Neuronal stem cell (in vitro differentiated cells): ENCODE measurements around the gene CD72.

ENCODE experiments used
- DNase-seq: peaks from one replicate; pipeline ENCODE4 v3.0.0-alpha.2; 2013; ENCODE audit warnings: low spot score
- H2AFZ ChIP-seq: one replicate; pipeline ENCODE4 v1.6.1; 2013; ENCODE audit warnings: mild to moderate bottlenecking, low read length, inconsistent platforms
- H2AK5ac ChIP-seq: 2 replicates; pipeline ENCODE4 v1.6.1; 2013; ENCODE audit warnings: low read depth, mild to moderate bottlenecking, inconsistent platforms, low read length, moderate library complexity, mixed read lengths
- H2BK120ac ChIP-seq: 2 replicates; pipeline ENCODE4 v1.6.1; 2013; ENCODE audit warnings: low read depth, mild to moderate bottlenecking, inconsistent platforms, low read length, moderate library complexity, mixed read lengths
- H2BK12ac ChIP-seq: one replicate; pipeline ENCODE4 v1.6.1; 2013; ENCODE audit warnings: low read length, inconsistent platforms
- H2BK15ac ChIP-seq: 2 replicates; pipeline ENCODE4 v1.6.1; 2013; ENCODE audit warnings: mild to moderate bottlenecking, low read length, inconsistent platforms, mixed read lengths
- H2BK5ac ChIP-seq: one replicate; pipeline ENCODE4 v1.6.1; 2013; ENCODE audit warnings: inconsistent platforms, mild to moderate bottlenecking, low read length, moderate library complexity
- H3K14ac ChIP-seq: one replicate; pipeline ENCODE4 v1.6.1; 2013; ENCODE audit warnings: low read length, inconsistent platforms
- H3K18ac ChIP-seq: 2 replicates; pipeline ENCODE4 v1.6.1; 2013; ENCODE audit warnings: low read length, inconsistent platforms
- H3K23ac ChIP-seq: 2 replicates; pipeline ENCODE4 v1.6.1; 2013; ENCODE audit warnings: low read depth, mild to moderate bottlenecking, mixed read lengths, low read length, inconsistent platforms; ENCODE audit not compliant: poor library complexity
- H3K27ac ChIP-seq: replicated peaks from 3 replicates; pipeline ENCODE4 v1.5.1; 2013; ENCODE audit warnings: low read length, inconsistent platforms
- H3K27me3 ChIP-seq, 3 experiments: 2 replicates each; pipeline ENCODE4 v1.6.1; 2013; ENCODE audit warnings: low read length in 3 of 3, mild to moderate bottlenecking in 2 of 3, inconsistent platforms in 1 of 3, low read depth in 1 of 3, mixed read lengths in 1 of 3, moderate library complexity in 1 of 3; ENCODE audit not compliant: control insufficient read depth in 3 of 3, insufficient read depth in 3 of 3
- H3K36me3 ChIP-seq, 2 donors: replicated peaks in 1 of 2; 2 replicates each; pipeline ENCODE4 v1.6.1; 2013; ENCODE audit warnings: low read length in 2 of 2; ENCODE audit not compliant: control insufficient read depth in 2 of 2, insufficient read depth in 2 of 2
- H3K4ac ChIP-seq: 2 replicates; pipeline ENCODE4 v1.6.1; 2013; ENCODE audit warnings: inconsistent platforms, mild to moderate bottlenecking, low read length, moderate library complexity
- H3K4me1 ChIP-seq, 2 donors: 1 replicate in 1 of 2; 2 replicates in 1 of 2; pipeline ENCODE4 v1.6.1; 2013; ENCODE audit warnings: low read length in 2 of 2, low read depth in 1 of 2; ENCODE audit not compliant: control insufficient read depth in 2 of 2, insufficient read depth in 1 of 2
- H3K4me2 ChIP-seq: one replicate; pipeline ENCODE4 v1.6.1; 2013; ENCODE audit warnings: mild to moderate bottlenecking, low read length, inconsistent platforms; ENCODE audit not compliant: insufficient read depth, poor library complexity, severe bottlenecking
- H3K4me3 ChIP-seq, 2 donors: 2 replicates each; pipeline ENCODE4 v1.5.1; 2013; ENCODE audit warnings: low read length in 2 of 2, mild to moderate bottlenecking in 2 of 2, inconsistent platforms in 1 of 2, moderate library complexity in 1 of 2
- H3K79me1 ChIP-seq: one replicate; pipeline ENCODE4 v1.6.1; 2013; ENCODE audit warnings: low read depth, mild to moderate bottlenecking, inconsistent platforms, low read length, moderate library complexity
- H3K9ac ChIP-seq: one replicate; pipeline ENCODE4 v1.6.1; 2013; ENCODE audit warnings: mild to moderate bottlenecking, low read depth, low read length, inconsistent platforms; ENCODE audit not compliant: poor library complexity
- H3K9me3 ChIP-seq, 2 donors: replicated peaks in 1 of 2; 2 replicates each; pipeline versions ENCODE3 to v1.6.1; 2013; ENCODE audit warnings: low read length in 2 of 2, mild to moderate bottlenecking in 2 of 2, inconsistent platforms in 1 of 2, low read depth in 1 of 2, mixed read lengths in 1 of 2, moderate library complexity in 1 of 2; ENCODE audit not compliant: control insufficient read depth in 2 of 2, insufficient read depth in 1 of 2
- H4K8ac ChIP-seq: one replicate; pipeline ENCODE4 v1.6.1; 2013; ENCODE audit warnings: low read depth, mild to moderate bottlenecking, inconsistent platforms, low read length, moderate library complexity
- H4K91ac ChIP-seq: one replicate; pipeline ENCODE4 v1.6.1; 2013; ENCODE audit warnings: low read length, low read depth, mild to moderate bottlenecking, inconsistent platforms; ENCODE audit not compliant: poor library complexity
- WGBS, 2 donors: extraction: QIAGEN DNeasy Blood & Tissue Kit; methylation state at CpG; one replicate each; pipeline ENCODE4 v1.1.7; 2013; ENCODE audit warnings: missing lambda C conversion rate in 2 of 2, mixed read lengths in 1 of 2; ENCODE audit not compliant: insufficient read length in 2 of 2, insufficient replicate concordance in 1 of 2; ENCODE audit errors: extremely low coverage in 2 of 2; 5-methylcytosine and 5-hydroxymethylcytosine counted together

The CD72 gene

GRCh38 chr9:35636135-35636876, 18.1 kb upstream of the CD72 start:
- H2AFZ ChIP-seq: no peak overlapping the region
- H4K8ac ChIP-seq: no peak overlapping the region
- no peak overlapping the region for H3K18ac ChIP-seq
- no peak overlapping the region for H2BK15ac ChIP-seq
- no peak overlapping the region for H3K4ac ChIP-seq
- H3K27me3 ChIP-seq: no peaks in the 10 kb centered on the region
- no peak overlapping the region for H3K4me3 ChIP-seq
- H3K23ac ChIP-seq: no peak overlapping the region
- H3K36me3 ChIP-seq: no peaks in the 10 kb centered on the region
- no peak overlapping the region for H3K9ac ChIP-seq
- H2BK120ac ChIP-seq: no peak overlapping the region
- no peak overlapping the region for H4K91ac ChIP-seq
- H2AK5ac ChIP-seq: no peak overlapping the region
- H3K4me2 ChIP-seq: no peak overlapping the region
- no peak for DNase-seq
- no peaks in the 10 kb centered on the region for H3K4me1 ChIP-seq
- no peak overlapping the region for H2BK5ac ChIP-seq
- no peaks in the 10 kb centered on the region for H3K79me1 ChIP-seq
- no peak overlapping the region for H3K27ac ChIP-seq
- WGBS, 2 donors: no CpG with 5 or more reads among the region's 9 CpGs
- H3K14ac ChIP-seq: no peak overlapping the region
- H2BK12ac ChIP-seq: no peak overlapping the region
- no peaks in the 10 kb centered on the region for H3K9me3 ChIP-seq

- Histone ChIP-seq H3K9ac (no peak overlapping the region), H2BK12ac (no peak overlapping the region), H2AFZ (no peak overlapping the region), H3K27ac (no peak overlapping the region), H4K91ac (no peak overlapping the region), H2AK5ac (no peak overlapping the region), H3K4me3 (no peak overlapping the region), H3K9me3 (no peaks in the 10 kb centered on the region), H2BK15ac (no peak overlapping the region), H3K4me2 (no peak overlapping the region), H3K27me3 (no peaks in the 10 kb centered on the region), H2BK5ac (no peak overlapping the region), H3K14ac (no peak overlapping the region), H3K79me1 (no peaks in the 10 kb centered on the region), H3K36me3 (no peaks in the 10 kb centered on the region), H3K18ac (no peak overlapping the region), H4K8ac (no peak overlapping the region), H3K4ac (no peak overlapping the region), H3K23ac (no peak overlapping the region), H2BK120ac (no peak overlapping the region), H3K4me1 (no peaks in the 10 kb centered on the region)
- no peak for DNase-seq
Observed at GRCh38 chr9:35635730-35636129, 17.5 kb upstream of the CD72 start.

- peak overlapping the region; percentile 5 for H3K9ac ChIP-seq
- H3K23ac ChIP-seq: no peak overlapping the region
- H3K9me3 ChIP-seq: no peaks in the 10 kb centered on the region
- no peak overlapping the region for H4K8ac ChIP-seq
- H2BK12ac ChIP-seq: no peak overlapping the region
- no peak for DNase-seq
- WGBS, 2 donors: no CpG with 5 or more reads among the region's 5 CpGs
- no peaks in the 10 kb centered on the region for H3K27me3 ChIP-seq
- H2BK15ac ChIP-seq: no peak overlapping the region
- no peak overlapping the region for H3K4me3 ChIP-seq
- no peaks in the 10 kb centered on the region for H3K79me1 ChIP-seq
- no peak overlapping the region for H3K4ac ChIP-seq
- no peaks in the 10 kb centered on the region for H3K36me3 ChIP-seq
- no peak overlapping the region for H3K4me2 ChIP-seq
- no peak overlapping the region for H4K91ac ChIP-seq
- no peak overlapping the region for H3K18ac ChIP-seq
- no peak overlapping the region for H2BK120ac ChIP-seq
- H2AK5ac ChIP-seq: no peak overlapping the region
- H3K14ac ChIP-seq: no peak overlapping the region
- no peaks in the 10 kb centered on the region for H3K4me1 ChIP-seq
- no peak overlapping the region for H3K27ac ChIP-seq
- H2BK5ac ChIP-seq: no peak overlapping the region
- no peak overlapping the region for H2AFZ ChIP-seq
Observed at GRCh38 chr9:35629597-35629996, 11.4 kb upstream of the CD72 start.

- Histone ChIP-seq H3K4me2 (no peak overlapping the region), H3K9me3 (peaks cover 0 to 2% of the 10 kb centered on the region in 2 donors), H2AFZ (no peak overlapping the region), H2BK5ac (no peak overlapping the region), H3K18ac (no peak overlapping the region), H3K4ac (no peak overlapping the region), H3K79me1 (no peaks in the 10 kb centered on the region), H3K23ac (no peak overlapping the region), H2BK120ac (no peak overlapping the region), H3K4me3 (no peak overlapping the region), H3K27ac (no peak overlapping the region), H3K4me1 (no peaks in the 10 kb centered on the region), H2AK5ac (no peak overlapping the region), H2BK12ac (no peak overlapping the region), H3K9ac (no peak overlapping the region), H4K91ac (no peak overlapping the region), H4K8ac (no peak overlapping the region), H2BK15ac (no peak overlapping the region), H3K36me3 (no peaks in the 10 kb centered on the region), H3K14ac (no peak overlapping the region), H3K27me3 (no peaks in the 10 kb centered on the region)
- WGBS, 2 donors: no CpG with 5 or more reads among the region's 6 CpGs
- DNase-seq: no peak
Observed at GRCh38 chr9:35628389-35628991, 10.3 kb upstream of the CD72 start.
